ENCODE results near the gene NXPH4.
A peak's percentile ranks its signal among the peaks of the same experiment; 100 is the strongest.

Gene NXPH4

GRCh38 chr12:57205931-57206330, 10.7 kb upstream of the NXPH4 start:
- no peak for DNase-seq

- no peak for DNase-seq
Measured at GRCh38 chr12:57207731-57208630, 8.6 kb upstream of the NXPH4 start.

GRCh38 chr12:57208631-57209282, 7.8 kb upstream of the NXPH4 start:
- DNase-seq = no peak

- no peak for DNase-seq
Measured at GRCh38 chr12:57209916-57210315, 6.7 kb upstream of the NXPH4 start.

- no peak for DNase-seq
Measured at GRCh38 chr12:57210461-57210860, 6.1 kb upstream of the NXPH4 start.

- DNase-seq = no peak
Measured at GRCh38 chr12:57210926-57211692, 5.5 kb upstream of the NXPH4 start.

GRCh38 chr12:57211791-57212700, 4.5 kb upstream of the NXPH4 start:
- DNase-seq = no peak

- DNase-seq = no peak
Measured at GRCh38 chr12:57212701-57213057, 3.9 kb upstream of the NXPH4 start.

- peak; percentile 82 for DNase-seq
Measured at GRCh38 chr12:57213058-57213715, 3.4 kb upstream of the NXPH4 start.

- no peak for DNase-seq
Measured at GRCh38 chr12:57213763-57214397, 2.7 kb upstream of the NXPH4 start.

- DNase-seq = peak; percentile 62 to 65
Measured at GRCh38 chr12:57214398-57214781, 2.2 kb upstream of the NXPH4 start.

- no peak for DNase-seq
Measured at GRCh38 chr12:57215065-57215464, 1.5 kb upstream of the NXPH4 start.

- DNase-seq = no peak
Measured at GRCh38 chr12:57215668-57216013, 953 bp upstream of the NXPH4 start.

GRCh38 chr12:57216921-57217879, 606 bp downstream of the NXPH4 start:
- DNase-seq = no peak

GRCh38 chr12:57218030-57218853, 1.6 kb downstream of the NXPH4 start:
- DNase-seq = no peak

- no peak for DNase-seq
Measured at GRCh38 chr12:57219205-57219992, 2.8 kb downstream of the NXPH4 start.

GRCh38 chr12:57219993-57220754, 3.6 kb downstream of the NXPH4 start:
- DNase-seq = no peak

GRCh38 chr12:57220770-57221168, 4.2 kb downstream of the NXPH4 start:
- DNase-seq = no peak

All from activated CD4-positive, alpha-beta T cell treated with anti-CD3 and anti-CD28 coated beads, Interleukin-2, amount 50 U/mL, for 4 hours (primary cell).